Esophagus squamous epithelium (tissue), 4 donors: ENCODE results near the gene FRMPD2.

Source experiments
- POLR2A ChIP-seq, 4 donors: fragments of 450-650 bp; IDR thresholded peaks; one replicate each; pipeline ENCODE4 v1.6.1; 2017; ENCODE audit warnings: antibody characterized with exemption in 4 of 4, mild to moderate bottlenecking in 4 of 4, moderate library complexity in 3 of 4
- TF ChIP-seq, protein P1 (sequence below), 6 experiments: fragments of 450-650 bp in 4 of 6; fragments of 200-600 bp in 2 of 6; sonication (generic) in 2 of 6; IDR thresholded peaks; one replicate each; pipeline ENCODE4 v1.5.1; 2016 to 2019; ENCODE audit warnings: antibody characterized with exemption in 6 of 6, mild to moderate bottlenecking in 4 of 6, moderate library complexity in 4 of 6

DNA sequence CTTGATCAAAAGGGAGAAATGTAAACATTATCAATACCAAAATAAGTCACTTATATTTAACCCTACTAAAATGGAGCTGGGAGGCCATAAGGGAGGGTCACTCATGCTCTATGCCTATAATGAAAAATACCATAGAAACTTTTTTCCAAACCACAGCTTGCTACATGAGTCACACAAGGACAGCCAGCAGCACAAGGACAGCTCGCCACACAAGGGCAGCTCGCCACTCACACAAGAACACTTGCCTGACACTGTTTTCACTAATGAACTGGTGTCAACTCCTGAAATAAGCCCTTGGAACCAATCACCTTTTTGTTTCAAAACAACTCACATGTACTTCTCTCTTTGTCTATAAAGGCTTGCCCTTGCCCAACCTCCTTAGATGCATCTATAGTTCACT lies 43.3 kb downstream of the FRMPD2 start:
- TF ChIP-seq, protein P1, sequence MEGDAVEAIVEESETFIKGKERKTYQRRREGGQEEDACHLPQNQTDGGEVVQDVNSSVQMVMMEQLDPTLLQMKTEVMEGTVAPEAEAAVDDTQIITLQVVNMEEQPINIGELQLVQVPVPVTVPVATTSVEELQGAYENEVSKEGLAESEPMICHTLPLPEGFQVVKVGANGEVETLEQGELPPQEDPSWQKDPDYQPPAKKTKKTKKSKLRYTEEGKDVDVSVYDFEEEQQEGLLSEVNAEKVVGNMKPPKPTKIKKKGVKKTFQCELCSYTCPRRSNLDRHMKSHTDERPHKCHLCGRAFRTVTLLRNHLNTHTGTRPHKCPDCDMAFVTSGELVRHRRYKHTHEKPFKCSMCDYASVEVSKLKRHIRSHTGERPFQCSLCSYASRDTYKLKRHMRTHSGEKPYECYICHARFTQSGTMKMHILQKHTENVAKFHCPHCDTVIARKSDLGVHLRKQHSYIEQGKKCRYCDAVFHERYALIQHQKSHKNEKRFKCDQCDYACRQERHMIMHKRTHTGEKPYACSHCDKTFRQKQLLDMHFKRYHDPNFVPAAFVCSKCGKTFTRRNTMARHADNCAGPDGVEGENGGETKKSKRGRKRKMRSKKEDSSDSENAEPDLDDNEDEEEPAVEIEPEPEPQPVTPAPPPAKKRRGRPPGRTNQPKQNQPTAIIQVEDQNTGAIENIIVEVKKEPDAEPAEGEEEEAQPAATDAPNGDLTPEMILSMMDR (IDR thresholded peaks at IDR 0.05) = no peak
- no peak for TF ChIP-seq POLR2A (IDR thresholded peaks at IDR 0.05)
